Mucosa of rectum (tissue), 2 donors: Measurements from ENCODE around the gene TPSAB1.
"Not testable (repeated sequence)": the region's sequence is repeated elsewhere in the genome, so short reads cannot be mapped to it uniquely, and the experiment has no call there.

ENCODE experiments used
- H3K27ac ChIP-seq, 2 donors: one replicate each; pipeline ENCODE4 v1.7.0; 2013; ENCODE audit warnings: inconsistent platforms in 2 of 2, low read depth in 2 of 2, low read length in 2 of 2
- H3K27me3 ChIP-seq, 2 donors: one replicate each; pipeline ENCODE4 v1.7.0; 2013; ENCODE audit warnings: low read length in 2 of 2; ENCODE audit not compliant: control insufficient read depth in 2 of 2, insufficient read depth in 2 of 2
- H3K36me3 ChIP-seq, 2 donors: one replicate each; pipeline ENCODE4 v1.7.0; 2013; ENCODE audit warnings: low read length in 2 of 2; ENCODE audit not compliant: control insufficient read depth in 2 of 2, insufficient read depth in 2 of 2
- H3K4me1 ChIP-seq, 2 donors: one replicate each; pipeline ENCODE4 v1.7.0; 2013; ENCODE audit warnings: low read length in 2 of 2, mild to moderate bottlenecking in 1 of 2; ENCODE audit not compliant: control insufficient read depth in 2 of 2, insufficient read depth in 2 of 2
- H3K4me3 ChIP-seq, 2 donors: one replicate each; pipeline ENCODE4 v1.7.0; 2013; ENCODE audit warnings: low read length in 2 of 2
- H3K9ac ChIP-seq, 2 donors: one replicate each; pipeline ENCODE4 v1.7.0; 2013; ENCODE audit warnings: low read length in 2 of 2, low read depth in 1 of 2, mild to moderate bottlenecking in 1 of 2
- H3K9me3 ChIP-seq, 2 donors: one replicate each; pipeline ENCODE4 v1.7.0; 2013; ENCODE audit warnings: low read length in 2 of 2; ENCODE audit not compliant: control insufficient read depth in 2 of 2
- donor health status: healthy.
- donor health status: Normal muscosa, but diverticular disease.

Gene TPSAB1

DNA sequence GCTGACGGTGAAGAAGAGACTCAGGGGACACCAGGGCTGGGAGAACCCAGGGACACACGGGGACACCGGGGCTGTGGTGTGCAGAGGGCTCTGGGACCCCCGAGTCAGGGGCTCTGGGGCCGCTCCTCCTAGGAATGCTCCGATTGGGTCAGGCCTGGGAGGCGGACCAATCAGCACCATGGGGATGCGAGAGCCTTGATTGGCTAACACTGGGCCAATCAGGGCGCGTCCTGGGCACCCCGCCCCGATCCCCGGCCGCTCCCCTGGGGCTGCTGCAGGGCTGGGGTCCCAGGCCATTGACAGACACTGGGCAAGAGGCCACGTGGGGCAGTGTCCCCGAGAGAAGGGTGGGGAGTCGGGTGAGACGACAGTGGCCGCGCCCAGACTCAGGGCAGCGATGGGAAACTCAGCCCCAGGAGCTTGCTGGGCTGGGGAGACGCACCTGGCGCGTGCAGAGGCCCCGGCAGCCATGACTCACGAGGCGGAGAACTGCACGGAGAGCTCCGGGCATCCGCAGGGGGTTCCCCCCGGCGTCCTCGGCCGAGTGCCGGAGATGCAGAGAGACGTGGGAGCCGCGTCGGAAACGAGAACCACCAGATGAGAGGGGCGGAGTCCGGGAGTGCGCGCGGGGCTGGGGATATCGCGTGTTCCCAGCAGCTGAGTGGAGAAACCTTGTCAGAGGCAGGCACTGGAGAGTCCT, 8.3 kb upstream of the TPSAB1 start:
- H3K36me3 ChIP-seq: not testable (repeated sequence)

DNA sequence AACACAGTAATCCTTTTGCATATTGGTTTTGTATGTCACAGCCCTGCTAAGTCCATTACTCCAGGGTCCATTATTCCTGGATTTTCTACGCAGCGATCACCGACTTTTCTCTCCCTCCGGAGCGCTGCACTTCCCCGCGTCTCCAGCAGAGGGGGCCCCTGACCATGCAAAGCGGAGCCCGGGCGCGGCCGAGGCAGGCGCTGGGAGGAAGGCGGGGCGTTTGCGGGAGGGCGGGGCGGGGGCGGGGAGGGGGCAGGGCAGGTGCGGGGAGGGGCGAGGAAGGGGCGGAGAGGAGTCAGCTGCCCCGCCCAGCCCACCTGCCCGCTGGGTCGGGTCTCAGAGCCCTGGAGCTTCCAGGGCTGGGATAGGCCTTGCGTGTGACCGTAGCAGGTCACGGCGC, 3.8 kb upstream of the TPSAB1 start:
- H3K36me3 ChIP-seq, H3K9ac ChIP-seq, H3K9me3 ChIP-seq, H3K27ac ChIP-seq, H3K4me3 ChIP-seq, H3K4me1 ChIP-seq, H3K27me3 ChIP-seq: not testable (repeated sequence)

More for the DNA sequence above, 8.3 kb upstream of the TPSAB1 start:
- not testable (repeated sequence) for H3K27ac ChIP-seq, H3K9me3 ChIP-seq, H3K4me3 ChIP-seq, H3K9ac ChIP-seq, H3K27me3 ChIP-seq, H3K4me1 ChIP-seq

DNA sequence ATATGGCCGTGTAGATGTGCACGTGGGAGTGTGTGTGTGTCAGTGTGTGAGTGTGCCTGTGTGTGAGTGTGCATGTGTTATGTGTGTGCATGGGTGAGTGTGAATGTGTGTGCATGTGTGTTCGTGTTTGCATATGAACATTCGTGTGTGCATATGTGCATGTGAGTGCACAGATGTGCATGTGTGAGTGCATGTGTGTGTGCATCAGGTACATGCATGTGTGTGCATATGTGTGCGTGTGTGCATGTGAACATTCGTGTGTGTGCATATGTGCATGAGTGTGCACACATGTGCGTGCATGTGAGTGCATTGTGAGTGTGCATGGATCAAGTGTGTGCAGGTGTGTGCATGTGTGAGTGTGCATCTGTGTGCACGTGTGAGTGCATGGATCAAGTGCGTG, 2.5 kb upstream of the TPSAB1 start:
- Histone ChIP-seq H3K27ac (no peak overlapping the region), H3K27me3 (no peaks in the 10 kb centered on the region), H3K36me3 (no peaks in the 10 kb centered on the region), H3K4me3 (no peak overlapping the region), H3K9me3 (no peaks in the 10 kb centered on the region), H3K4me1 (no peaks in the 10 kb centered on the region), H3K9ac (no peak overlapping the region)

DNA sequence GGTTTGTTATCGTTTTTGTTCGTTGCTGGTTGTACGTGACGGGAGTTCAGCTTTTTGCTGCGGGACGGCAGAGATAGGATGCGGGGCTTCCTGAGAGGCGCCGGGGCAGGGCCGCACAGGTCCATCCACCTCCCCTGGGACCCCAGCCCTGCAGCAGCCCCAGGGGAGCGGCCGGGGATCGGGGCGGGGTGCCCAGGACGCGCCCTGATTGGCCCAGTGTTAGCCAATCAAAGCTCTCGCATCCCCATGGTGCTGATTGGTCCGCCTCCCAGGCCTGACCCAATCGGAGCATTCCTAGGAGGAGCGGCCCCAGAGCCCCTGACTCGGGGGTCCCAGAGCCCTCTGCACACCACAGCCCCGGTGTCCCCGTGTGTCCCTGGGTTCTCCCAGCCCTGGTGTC, 1.6 kb upstream of the TPSAB1 start:
- not testable (repeated sequence) for H3K27ac ChIP-seq, H3K4me3 ChIP-seq

DNA sequence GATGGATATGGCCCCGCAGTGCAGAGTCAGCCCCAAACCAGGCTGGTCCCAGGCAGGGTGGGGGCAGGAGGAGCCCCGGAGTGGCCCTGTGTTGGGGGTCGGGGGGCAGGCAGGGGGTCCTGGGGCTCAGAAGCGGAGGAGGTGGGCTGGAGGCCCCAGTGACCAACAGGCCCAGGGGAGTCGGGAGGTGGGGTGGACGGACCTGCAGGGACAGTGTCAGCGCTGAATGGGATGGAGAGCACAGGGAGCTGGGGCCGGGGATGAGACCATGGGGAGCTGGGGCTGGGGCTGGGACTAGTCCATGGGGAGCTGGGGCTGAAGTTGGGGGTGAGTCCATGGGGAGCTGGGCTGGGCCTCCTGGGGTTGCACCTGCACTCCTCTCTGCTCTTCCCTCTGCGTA, 930 bp upstream of the TPSAB1 start:
- not testable (repeated sequence) for H3K9me3 ChIP-seq, H3K4me1 ChIP-seq, H3K27me3 ChIP-seq, H3K9ac ChIP-seq, H3K27ac ChIP-seq, H3K4me3 ChIP-seq, H3K36me3 ChIP-seq

More for the DNA sequence above, 1.6 kb upstream of the TPSAB1 start:
- H3K4me1 ChIP-seq, H3K27me3 ChIP-seq, H3K36me3 ChIP-seq, H3K9ac ChIP-seq, H3K9me3 ChIP-seq: not testable (repeated sequence)

DNA sequence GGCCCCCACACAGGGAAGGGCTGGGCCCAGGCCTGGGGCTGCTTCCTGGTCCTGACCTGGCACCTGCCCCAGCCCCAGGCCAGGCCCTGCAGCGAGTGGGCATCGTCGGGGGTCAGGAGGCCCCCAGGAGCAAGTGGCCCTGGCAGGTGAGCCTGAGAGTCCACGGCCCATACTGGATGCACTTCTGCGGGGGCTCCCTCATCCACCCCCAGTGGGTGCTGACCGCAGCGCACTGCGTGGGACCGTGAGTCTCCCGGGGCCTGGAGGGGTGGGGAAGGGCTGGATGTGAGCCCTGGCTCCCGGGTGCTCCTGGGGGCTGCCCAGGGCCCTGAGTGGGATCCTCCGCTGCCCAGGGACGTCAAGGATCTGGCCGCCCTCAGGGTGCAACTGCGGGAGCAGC, 576 bp downstream of the TPSAB1 start:
- H3K9ac ChIP-seq, H3K27ac ChIP-seq, H3K4me1 ChIP-seq, H3K27me3 ChIP-seq, H3K36me3 ChIP-seq, H3K9me3 ChIP-seq, H3K4me3 ChIP-seq: not testable (repeated sequence)

- H3K9me3 ChIP-seq, H3K9ac ChIP-seq, H3K4me1 ChIP-seq, H3K27me3 ChIP-seq, H3K36me3 ChIP-seq, H3K27ac ChIP-seq, H3K4me3 ChIP-seq: not testable (repeated sequence)
Measured at GRCh38 chr16:1243363-1243762, 2.9 kb downstream of the TPSAB1 start.

- not testable (repeated sequence) for H3K36me3 ChIP-seq, H3K9ac ChIP-seq, H3K9me3 ChIP-seq, H3K4me3 ChIP-seq, H3K4me1 ChIP-seq, H3K27ac ChIP-seq, H3K27me3 ChIP-seq
Measured at GRCh38 chr16:1243907-1244850, 3.7 kb downstream of the TPSAB1 start.

DNA sequence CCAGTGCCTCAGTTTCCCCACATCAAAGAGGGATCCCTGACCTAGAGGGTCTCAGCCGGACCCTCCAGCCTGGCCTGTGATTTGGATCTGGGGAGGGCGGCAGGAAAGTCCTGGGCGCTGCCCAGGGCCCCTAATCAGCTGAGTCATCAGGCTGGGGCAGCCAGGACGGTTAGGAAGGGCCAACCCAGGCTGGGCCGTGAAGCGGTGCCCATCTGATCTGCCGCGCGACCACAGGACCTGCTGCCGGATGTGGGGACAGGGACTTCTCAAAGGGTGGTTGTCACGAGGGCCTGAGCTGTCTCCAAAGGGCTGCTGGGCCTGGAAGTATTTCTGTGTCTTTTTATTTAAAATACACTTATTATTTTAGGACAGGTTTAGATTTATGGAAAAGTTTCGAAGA, 4.4 kb downstream of the TPSAB1 start:
- H3K9ac ChIP-seq: no peak overlapping the region
- no peaks in the 10 kb centered on the region for H3K9me3 ChIP-seq
- H3K4me1 ChIP-seq: no peaks in the 10 kb centered on the region
- no peak overlapping the region for H3K27ac ChIP-seq
- H3K27me3 ChIP-seq: peaks cover 2 to 6% of the 10 kb centered on the region in 2 donors
- no peak overlapping the region for H3K4me3 ChIP-seq
- no peaks in the 10 kb centered on the region for H3K36me3 ChIP-seq

GRCh38 chr16:1245452-1246020, 5.0 kb downstream of the TPSAB1 start:
- no peaks in the 10 kb centered on the region for H3K4me1 ChIP-seq
- no peak overlapping the region for H3K4me3 ChIP-seq
- no peaks in the 10 kb centered on the region for H3K36me3 ChIP-seq
- no peak overlapping the region for H3K9ac ChIP-seq
- H3K27me3 ChIP-seq: peaks cover 2 to 6% of the 10 kb centered on the region in 2 donors
- H3K27ac ChIP-seq: no peak overlapping the region
- H3K9me3 ChIP-seq: no peaks in the 10 kb centered on the region
